GM18519 (cell line): ENCODE data around the gene NECAB2.

Experiments used
- ATAC-seq: cut with Tn5 transposase; IDR thresholded peaks from one replicate; pipeline ENCODE4 v1.9.1; 2021; ENCODE audit warnings: mild to moderate bottlenecking, moderate library complexity; ENCODE audit not compliant: unreplicated experiment, low FRiP score

Gene NECAB2

DNA sequence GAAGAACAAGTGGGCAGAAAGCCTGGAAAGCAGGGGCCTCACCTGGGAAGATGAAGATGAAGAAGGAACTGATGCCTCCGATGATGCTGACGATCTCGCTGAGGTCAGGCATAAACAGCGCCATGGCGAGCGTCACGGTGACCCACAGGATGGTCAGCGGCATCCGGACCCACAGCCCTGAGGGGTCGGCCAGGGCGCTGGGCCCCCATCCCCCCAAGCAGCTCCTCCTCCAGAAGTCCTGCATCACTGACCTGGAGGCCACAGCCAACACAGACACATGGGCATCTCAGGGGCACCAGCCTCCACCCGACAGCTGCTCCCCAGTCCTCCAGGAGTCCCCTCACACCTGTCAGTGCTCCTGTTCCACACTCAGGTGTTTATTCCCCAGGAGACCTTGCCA, 48.4 kb downstream of the NECAB2 start:
- ATAC-seq = no peak

DNA sequence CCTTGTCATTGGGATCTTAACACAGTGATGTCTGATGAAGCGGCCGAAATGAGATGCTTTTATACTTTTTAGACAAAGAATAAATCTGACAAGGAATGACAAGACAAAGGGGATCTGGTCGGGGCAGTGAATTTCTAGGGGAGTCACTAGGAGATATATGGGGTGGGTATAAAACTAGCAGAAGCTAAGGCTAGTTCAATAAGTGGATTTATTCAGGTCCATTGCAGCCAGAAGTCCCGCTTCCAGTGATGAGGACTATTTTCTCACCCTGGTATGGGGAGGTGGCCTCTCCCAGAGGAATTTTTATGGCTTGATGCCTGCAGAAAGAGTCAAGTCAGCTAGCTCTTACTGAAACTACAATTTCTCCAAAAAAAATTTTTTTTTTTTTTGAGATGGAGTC, 50.7 kb downstream of the NECAB2 start:
- no peak for ATAC-seq

DNA sequence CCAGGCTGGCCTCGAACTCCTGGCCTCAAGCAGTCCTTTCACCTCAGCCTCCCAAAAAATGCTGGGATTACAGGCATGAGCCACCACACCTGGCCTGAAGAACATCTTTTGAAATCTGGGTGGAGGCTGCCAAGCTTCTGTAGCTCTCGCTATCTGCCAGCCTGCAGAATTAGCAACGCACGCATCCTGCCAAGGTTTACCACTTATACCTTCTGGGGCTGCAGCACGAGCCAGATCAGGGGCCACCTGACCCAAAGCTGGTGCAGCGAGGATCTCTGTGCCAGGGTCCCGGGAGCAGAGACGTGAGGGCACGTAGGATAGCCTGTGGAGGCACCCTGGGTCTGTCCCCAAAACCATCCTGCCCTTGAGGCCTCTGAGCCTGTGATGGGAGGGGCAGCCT, 52.3 kb downstream of the NECAB2 start:
- no peak for ATAC-seq

DNA sequence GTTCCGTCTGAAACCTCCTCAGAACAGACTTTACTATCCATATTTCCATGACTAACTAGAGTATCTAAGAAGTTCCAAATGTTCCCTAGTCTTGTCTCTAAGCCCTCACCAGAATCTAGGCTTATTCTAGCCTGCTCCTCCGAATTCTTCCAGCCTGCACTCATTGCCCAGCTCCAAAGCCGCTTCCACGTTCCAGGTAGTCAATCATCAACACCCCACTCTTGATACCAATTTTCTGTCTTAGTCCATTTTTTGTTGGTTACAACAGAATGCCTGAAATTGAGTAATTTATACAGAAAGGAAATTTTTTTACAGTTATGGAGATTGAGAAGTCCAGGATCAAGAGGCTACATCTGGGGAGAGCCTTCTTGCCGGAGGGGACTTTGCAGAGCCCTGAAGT, 53.4 kb downstream of the NECAB2 start:
- no peak for ATAC-seq

DNA sequence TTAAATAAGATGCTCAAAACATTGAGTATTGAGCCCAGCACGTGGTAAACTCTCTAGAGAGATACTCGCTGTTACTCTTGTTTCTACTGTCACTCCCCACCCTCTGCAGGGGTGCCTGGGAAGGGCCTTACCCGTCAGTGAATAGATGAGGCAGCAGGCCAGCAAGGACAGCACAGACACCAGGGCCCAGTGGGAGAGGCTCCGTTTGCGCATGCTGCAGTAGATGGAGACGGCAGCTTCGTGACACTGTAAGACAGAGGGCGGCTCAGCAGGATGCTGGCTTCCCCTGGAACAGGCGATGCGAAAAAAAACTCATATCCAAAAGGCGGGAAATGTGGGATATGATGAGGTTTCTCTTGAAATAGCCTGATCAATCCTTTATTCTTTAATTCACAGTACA, 54.6 kb downstream of the NECAB2 start:
- no peak for ATAC-seq

DNA sequence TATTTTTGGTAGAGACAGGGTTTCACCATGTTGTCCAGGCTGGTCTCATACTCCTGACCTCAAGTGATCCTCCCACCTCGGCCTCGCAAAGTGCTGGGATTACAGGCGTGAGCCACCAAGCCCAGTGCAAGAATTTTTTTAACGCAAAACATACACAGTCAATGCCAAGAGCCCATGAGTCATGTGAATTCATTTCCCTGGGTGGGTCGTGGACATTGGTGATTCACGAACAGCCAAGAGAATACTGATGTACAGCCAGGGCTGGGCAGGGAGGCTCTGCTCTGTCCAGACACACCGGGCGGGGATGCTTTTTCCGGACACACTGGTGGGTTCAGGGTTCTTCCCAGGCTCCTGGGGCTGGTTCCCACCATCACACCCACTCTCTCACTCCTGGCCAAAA, 56.8 kb downstream of the NECAB2 start:
- ATAC-seq = no peak

DNA sequence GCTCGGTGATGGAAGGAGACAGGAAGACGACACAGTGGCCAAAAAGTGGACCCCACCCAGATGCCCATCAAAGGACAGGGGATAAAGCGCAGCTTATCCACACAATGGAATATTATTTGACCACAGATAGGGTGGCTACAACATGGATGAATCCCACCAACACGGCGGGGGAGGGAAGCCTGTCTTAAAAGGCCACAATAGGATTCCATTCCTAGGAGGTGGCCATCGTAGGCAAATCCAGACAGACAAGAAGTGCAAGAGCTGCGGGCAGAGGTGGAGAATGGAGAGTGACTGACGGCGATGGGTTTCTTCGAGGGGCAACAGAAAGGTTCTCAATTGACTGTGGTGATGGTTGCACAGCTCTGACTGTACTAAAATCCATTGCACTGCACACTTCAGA, 58.6 kb downstream of the NECAB2 start:
- ATAC-seq = no peak

DNA sequence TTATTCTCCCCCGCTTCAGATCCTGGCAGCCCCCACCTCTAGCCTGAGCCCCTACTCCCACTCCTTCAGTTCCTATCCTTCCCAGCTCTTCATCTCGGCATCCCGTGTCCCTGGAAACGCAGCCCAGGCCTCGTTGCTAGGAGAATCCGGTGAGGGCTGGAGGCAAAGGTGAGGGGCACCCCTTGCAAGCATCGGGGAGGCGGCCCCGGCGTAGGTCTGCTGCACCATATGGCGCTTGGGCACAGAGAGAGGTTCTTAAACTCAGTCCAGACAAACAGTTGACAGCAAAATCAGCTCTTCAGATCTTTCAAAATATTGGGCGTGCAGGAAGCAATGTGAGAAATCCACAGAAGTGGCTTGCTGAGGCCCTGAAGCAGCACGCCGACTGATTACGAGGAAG, 59.6 kb downstream of the NECAB2 start:
- no peak for ATAC-seq

DNA sequence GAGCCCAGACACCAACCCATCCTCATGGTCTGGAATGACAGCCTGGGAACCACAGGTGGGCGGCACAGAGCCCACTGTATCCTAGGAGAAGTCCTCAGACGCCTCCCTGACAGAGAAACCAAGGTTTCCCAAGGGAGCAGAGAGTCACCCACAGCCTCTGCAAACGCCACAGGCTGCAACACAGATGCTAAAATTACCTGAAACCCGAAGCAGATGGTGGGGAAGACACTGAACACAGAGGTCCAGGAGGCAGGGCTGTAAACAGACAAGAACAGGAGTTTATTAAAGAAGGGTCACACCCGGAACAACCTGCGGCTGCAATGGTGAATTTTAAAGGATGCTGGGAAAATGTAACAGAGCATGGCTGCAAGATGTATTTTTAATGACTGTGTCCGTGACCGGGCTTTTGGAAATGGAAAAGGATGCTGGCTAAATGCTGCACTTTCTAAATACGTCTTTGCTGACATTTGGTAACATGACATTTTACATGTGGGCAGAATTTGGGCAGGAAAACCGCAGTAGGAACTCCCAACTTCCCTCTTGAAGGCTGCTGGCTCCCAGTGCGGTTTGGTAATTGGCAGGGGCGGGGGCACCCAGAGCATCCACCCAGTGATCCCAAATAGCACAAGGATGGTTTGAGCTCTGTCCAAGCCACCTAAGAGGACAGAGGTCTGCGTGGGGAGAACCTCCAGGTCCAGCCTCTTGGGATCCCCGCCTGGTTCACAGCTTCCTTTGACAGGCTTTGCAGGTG, 61.4 kb downstream of the NECAB2 start:
- ATAC-seq = no peak

DNA sequence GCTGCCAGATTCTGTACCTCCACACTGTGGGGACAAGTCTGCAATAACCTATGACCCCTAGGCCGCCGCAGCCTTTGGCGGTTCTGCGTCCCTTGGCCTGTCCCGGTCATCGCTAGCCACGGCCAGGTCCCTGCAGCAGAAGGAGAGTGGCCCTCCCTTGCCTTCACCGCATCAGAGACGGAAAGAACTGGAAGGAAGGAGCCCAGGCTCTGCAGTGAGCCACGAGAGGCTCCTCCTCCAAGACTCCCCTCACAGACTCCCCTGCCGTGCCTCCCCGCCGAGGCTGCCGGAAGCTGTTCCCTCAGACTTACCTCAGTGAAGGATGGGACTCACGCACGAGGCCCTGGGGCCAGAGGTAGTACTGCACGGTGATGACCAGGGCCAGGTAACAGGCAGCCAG, 63.5 kb downstream of the NECAB2 start:
- no peak for ATAC-seq

DNA sequence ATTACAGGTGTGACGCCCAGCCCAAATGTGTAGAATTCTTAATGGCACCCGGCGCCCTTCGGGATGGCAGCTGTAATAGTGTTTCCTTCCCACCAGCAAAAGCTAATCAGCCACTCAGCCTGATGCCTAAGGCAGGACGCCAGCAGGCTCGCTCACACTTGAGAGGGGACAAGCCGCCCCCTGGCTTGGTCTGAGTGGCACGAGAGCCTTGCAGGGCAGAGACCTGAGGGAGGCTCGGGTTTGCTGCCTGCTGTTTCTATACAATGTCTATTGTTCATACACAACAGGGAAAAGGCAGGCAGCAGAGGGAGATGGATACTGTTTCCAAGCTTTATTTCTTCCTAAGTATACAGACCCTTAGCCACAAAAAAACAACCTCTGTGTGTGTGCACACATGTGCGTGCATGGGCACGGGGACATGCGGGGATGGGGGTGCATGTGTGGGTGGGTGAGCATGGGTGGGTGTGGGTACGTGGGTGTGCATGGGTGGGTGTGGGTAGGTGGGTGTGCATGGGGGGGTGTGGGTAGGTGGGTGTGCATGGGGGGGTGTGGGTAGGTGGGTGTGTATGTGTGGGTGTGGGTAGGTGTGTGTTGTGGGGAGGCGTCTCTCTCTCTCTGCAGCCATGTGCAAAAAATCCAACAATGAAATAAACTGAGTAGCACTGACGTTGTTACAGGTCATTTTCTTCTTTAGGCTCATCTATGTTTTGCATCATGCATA, 64.6 kb downstream of the NECAB2 start:
- no peak for ATAC-seq

DNA sequence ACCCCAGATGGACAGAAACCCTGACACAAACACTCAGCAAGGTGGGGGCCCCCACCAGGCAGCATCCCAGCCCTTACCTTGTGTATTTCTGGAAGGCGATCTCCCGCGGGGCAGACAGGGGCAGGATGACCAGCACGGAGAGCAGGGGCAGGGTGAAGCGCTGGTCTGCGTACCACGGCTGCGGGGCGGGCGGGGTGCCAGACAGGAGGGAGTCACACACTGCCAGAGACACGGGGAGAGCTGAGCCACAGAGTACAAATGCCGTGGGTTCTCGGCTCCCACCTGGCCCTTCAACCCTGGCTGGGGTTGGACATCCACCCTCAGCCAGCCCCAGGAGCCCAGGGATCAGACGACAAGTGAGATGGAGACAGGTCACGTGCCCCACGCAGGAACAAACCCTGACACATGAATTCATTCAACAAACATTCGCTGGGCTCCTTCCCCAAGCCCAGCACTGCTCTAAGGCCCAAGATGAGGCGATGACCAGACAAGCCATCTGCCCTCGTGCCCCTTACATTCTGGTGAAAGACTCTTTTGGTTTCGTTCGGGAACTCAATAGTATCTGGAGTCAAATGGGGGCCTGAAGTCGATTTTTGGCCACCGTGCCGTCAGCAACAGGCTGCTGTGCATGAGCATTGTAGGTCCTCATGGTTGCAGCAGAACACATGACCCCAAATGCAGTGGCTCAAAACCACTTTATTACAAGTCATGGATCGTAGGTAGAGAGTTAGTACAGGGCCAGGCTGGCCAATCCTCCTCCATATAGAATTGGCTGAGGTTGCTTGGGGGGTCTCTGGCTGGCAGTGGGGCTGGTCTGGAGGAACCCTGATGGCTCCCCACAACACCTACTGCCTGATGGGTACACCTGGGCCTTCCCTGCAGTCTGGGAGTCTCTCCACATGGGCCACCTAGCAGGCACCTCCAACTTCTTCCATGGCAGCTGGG, 65.5 kb downstream of the NECAB2 start:
- no peak for ATAC-seq

DNA sequence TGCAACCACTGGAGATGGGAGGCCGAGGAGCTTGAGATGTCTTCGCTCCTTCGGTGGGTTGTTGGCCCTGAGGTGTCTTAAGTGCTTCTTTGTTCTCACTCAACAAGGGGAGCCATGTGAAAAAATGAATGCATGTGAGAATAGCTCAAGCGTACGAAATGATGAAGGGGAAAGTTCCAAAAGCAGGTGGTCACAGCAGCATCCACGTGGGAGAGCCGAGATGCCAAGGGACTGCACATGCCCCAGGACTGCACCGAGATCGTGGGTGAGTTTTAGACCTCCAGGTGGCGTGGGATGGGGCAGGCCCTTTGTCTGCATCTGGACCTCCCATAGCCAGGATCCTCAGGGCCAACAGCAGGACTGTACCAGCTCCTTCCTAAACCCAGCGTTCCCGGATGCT, 66.5 kb downstream of the NECAB2 start:
- ATAC-seq = no peak

DNA sequence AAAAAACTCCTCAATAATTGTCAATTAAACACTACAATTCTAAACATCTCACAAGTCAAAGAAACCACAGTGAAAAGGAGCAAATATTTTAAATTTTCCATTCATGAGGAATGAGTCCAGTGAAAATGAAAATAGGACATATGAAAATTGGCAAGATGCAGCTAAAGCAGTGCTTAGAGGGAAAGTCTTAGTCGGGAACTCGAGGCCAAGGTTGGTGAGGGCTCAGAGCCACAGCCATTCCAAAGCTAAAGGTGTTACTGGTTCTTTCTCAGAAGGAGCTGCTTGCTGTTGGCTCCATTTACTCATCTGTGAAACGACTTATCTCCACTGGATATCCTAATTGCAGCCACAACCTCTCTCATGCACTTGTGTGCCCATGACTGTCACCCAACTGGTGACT, 68.1 kb downstream of the NECAB2 start:
- ATAC-seq = no peak

DNA sequence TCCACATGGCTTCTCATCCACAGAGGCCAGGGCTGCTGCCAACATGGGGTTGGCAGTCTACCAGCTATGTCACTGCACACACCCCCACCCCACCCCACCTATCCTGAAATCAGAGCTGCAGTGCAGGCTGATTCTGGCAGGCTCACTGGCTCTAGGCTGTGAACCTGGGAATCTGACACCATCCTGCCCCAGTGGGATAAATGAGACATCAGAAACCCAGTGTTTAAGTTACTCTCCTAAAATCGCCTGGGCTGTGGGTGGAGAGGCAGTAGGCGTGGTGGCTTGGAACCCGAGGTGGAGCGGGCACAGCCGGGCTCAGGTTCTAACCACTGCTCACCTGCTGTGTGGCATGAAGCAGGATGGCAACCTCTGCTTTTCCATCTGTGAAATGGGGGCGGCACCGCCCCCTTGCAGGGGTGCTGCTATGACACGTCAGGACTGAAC, 69.0 kb downstream of the NECAB2 start:
- no peak for ATAC-seq

DNA sequence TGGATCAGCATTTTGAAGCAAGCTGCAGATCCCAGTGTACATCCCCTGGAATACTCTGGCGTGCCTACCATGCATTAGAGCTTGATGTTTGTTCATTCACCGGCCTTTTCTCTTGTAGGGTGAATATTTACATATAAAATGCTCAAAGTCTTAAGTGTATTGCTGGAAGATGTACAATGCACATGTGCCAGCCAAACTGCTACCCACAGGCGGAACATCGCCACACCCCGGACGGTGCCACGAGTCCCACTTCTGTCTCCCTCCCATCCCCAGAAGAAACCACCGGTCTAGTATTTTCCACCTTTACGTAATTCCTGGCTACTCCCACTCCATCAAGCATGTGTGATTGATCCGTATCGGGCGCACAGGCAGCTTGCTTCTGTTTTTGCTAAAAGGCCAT, 70.4 kb downstream of the NECAB2 start:
- ATAC-seq = no peak

DNA sequence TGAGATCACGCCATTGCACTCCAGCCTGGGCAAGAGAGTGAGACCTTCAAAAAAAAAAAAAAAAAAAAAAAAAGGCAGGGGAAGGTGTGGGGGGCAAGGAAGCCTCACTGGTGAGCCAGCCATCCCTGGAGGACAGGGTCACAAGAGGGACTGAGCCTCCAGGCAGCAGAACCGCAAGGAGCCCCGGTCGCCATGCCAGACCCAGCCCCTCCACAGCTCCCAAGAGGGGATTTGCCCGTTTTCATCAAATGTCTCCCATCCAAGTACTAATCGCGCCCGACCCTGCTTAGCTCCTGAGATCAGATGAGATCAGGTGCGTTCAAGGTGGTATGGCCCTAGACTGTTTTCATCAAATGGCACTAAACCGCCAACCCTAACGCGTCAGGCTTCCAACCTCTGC, 71.7 kb downstream of the NECAB2 start:
- ATAC-seq = no peak

DNA sequence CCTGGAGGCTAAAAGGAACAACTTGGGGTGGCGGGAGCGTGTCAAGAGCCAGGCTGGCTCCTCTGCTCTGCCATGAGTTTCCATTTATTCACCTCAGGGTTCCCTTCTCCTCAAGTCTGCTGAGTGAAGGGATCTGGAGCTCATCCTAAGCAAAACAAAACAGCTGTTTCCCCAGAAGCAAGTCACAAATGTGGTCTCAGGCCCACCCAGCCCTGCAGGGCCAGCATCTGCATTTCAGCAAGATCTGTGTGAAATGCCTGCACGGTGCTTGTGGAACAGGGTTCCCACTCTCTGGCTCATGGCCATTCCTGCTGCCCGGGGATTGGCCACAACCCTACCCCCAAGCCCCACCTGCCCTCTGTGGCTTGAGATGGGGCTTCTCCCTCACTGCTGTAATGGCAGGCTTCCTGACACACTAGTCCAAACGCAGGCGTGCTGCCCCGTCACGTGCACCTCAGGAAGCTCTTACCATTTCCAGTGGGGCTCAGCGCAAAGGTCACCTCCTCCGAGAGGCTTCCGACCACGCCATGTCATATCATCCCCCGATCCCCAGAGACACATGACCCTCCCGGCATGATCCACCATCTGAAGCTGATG, 72.3 kb downstream of the NECAB2 start:
- no peak for ATAC-seq

DNA sequence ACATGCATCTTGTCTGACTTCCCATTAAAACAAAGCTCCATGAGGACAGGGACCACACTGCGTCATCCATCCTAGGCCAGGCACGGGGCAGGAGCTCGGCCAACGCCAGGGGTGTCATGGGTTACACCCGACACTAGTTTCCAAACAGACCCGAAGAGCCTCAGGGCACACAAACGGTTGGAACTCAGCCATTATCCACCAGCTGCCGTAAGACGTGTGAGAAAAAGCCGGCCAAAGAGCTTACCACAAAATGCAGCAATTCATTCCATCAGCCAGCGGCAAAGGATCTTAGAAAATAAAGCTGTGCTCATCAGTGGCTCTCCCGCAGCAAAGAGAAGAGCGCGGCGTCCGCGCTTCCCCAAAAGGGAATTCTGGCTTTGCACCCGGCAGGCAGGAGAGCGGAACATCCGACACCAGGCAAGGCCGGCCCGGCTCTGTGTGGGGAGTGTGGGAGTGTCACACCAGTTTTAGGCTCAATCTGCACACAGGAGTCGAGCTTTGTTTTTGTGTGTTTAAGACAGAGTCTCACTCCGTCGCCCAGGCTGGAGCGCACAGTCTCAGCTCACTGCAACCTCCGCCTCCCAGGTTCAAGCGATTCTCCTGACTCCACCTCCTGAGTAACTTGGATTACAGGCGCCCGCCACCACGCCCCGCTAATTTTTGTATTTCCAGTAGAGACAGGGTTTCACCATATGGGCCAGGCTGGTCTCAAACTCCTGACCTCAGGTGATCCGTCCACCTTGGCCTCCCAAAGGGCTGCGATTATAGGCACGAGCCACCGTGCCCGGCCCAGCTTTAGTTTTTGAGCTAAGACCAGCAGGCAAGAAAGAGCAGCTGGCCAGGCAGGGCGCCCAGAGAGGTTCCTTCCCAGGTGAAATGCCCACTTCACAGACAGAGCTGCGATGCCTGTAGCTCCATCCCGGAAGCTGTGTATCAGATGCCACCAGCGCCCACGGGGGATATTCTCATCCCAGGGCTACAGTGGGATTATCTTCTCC, 73.1 kb downstream of the NECAB2 start:
- no peak for ATAC-seq

DNA sequence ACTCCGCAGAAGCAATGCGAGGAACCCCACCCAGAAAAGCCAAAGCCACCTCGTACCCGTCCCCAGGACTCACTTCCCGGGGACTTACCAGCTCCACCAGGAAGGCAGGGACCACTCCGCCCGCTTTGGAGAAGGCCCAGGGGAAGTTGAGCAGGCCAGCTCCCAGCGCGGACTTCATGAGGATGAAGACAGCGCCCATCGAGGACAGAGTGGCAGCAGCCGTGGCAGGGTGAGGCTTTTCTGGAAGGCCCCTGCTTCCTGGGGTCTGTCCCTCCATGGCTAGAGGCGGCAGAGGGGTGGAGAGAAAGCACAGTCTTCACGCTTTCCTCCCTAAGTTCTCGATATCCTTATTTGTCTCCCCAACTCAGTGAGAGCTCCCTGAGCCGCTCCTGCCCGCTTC, 73.8 kb downstream of the NECAB2 start:
- ATAC-seq = no peak
